GM18502 (cell line): ENCODE data around the gene TMX4.
"Not testable (repeated sequence)": the region's sequence is repeated elsewhere in the genome, so short reads cannot be mapped to it uniquely, and the experiment has no call there.

Experiments
- ATAC-seq: cut with Tn5 transposase; IDR thresholded peaks from one replicate; pipeline ENCODE4 v1.9.1; 2021; ENCODE audit warnings: mild to moderate bottlenecking; ENCODE audit not compliant: unreplicated experiment, poor library complexity

Gene TMX4, protein sequence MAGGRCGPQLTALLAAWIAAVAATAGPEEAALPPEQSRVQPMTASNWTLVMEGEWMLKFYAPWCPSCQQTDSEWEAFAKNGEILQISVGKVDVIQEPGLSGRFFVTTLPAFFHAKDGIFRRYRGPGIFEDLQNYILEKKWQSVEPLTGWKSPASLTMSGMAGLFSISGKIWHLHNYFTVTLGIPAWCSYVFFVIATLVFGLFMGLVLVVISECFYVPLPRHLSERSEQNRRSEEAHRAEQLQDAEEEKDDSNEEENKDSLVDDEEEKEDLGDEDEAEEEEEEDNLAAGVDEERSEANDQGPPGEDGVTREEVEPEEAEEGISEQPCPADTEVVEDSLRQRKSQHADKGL

GRCh38 chr20:8019246-8019997 lies at the start of gene TMX4:
TMX4 (minus strand) TSS chr20:8019761; CDS start chr20:8019613, 148 bp downstream.
- ATAC-seq: peak; percentile 90

- ATAC-seq: no peak
Measured at GRCh38 chr20:8067082-8067481, 47.5 kb upstream of the TMX4 start.

DNA sequence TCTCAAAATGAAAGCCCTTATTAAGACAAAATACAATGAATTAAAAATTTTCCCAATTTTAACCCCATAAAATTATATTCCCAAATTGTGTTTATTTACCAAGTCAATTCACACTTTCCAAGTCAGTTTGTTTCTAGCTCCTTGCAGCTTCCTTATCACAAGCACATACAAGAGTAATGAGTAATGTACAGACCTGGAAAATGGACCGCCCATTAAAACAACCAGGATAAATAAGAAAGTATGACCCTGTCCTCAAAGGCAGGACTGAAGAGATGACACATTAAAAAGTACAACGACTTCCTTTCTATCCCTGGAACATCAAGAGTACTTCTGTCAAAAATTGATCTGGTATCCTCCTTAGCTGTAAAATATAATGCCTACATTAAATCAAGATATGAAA lies 47.1 kb upstream of the TMX4 start:
- ATAC-seq: no peak

DNA sequence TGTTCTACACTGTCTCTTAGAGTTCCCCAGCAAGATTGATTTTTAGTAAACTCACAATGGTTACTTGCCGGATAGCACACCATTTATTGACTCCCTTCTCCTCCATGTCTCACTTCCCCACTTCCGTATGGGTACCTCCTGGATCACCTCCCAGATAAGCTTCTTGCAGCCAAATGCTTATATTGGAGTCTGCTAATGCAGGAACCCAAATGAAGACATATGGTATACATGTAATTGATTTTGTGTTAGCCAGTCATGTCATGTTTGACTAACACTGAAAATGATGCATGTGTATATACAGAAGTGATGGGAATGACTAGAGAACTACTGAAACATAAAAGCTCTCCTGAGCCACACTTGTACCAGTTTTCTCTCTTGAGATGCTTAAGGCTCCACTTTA lies 46.1 kb upstream of the TMX4 start:
- ATAC-seq: no peak

DNA sequence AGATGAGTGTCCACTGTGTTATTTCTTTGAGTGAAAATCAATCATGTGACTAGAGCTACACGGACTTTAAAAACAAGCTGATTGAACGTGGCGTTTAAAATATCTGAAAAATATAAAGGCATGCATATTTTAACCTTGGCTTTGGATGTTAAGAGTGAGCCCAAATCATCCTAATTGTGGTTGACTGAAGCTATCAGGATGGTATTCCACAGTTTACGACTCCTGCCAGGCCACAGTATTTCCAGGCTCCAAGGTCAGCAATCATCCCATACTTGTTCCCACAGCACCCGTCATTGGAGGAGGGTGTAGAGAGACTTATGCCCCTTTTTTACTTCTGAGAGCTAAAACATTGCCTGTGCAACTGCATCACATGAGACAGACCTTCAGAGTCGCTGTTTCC lies 43.2 kb upstream of the TMX4 start:
- no peak for ATAC-seq

DNA sequence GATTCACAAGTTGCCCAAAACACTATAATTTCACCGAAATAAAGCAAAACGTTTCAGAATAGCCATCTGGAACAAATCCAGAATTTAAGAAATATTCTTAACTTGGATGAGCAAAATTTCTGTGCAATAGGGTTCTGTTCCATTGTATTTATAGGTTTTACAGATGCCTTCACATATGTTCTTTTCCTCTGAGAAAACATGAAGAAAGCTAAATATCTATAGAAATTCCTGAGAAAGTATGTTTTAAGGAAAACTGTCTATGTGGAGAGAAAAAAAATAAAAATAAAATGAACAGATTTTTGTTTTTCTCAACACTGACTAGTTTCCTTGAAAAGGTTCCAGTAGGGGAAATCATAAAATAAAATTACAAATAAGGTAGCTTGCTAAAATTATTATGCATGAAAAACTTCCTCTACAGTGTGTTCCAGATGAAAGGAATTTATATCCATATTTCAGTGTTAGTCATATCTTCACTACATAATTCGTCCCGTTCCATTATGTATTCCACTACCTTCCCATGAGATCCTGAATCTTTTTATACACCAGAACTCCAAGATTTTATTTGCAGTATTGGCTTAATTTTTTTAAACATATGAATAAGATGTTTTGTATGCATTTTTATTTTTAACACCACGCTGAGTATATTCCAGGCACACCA lies 42.4 kb upstream of the TMX4 start:
- no peak for ATAC-seq

GRCh38 chr20:8060977-8061376 lies 41.4 kb upstream of the TMX4 start:
- no peak for ATAC-seq

GRCh38 chr20:8057871-8058270 lies 38.3 kb upstream of the TMX4 start:
- no peak for ATAC-seq

- ATAC-seq: no peak
Measured at GRCh38 chr20:8055096-8055495, 35.5 kb upstream of the TMX4 start.

DNA sequence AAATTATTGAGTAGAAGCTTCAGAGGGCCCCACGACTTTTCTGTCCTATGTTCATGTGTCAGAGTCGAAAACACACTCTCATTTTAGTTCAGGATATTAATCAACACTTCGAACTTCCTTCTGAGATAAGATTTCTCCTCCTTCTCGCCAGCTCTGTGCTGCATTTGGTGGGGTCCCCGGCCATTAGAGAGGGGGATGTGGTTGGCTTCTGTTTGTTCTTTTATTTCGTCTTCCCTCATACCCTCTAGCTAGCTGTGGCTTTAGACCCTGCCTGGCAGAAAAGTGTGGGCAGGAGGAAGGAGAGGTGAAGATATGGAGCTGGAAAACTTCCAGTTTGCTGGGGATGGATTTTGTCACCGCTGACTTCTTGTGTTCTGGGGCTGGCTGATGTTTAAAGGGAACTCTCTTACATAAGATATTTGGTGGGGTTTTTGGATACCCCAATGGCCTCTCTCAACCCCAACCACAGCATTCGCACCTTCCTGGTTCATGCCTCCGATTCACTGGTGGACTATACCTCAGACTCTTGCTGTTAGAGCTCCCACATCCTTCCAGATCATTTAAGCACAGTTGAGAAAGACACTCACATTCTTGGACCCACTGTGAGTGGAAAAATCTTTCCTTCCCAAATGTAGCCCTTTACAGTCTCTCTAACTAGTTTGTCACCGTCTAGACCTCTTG lies 30.7 kb upstream of the TMX4 start:
- ATAC-seq: no peak

DNA sequence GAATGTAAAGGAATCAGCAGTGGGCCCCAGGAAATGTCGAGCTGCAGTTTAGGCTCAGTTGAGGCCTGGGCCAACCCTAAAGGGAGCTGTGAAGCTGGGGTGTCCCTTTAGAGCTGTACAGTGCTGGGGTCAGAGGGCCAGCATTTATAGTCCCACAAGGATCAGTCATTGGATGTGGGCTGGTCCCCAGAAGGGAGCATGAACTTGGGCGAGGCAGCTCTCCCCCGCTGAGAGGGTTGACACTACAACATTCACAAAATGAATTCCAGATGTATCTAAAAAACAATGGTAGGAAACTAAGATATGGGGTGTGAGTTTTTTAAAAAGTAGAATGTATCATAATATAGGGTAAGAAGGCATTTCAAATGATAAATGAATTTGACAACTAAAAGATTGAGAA lies 29.7 kb upstream of the TMX4 start:
- no peak for ATAC-seq

- ATAC-seq: no peak
Measured at GRCh38 chr20:8045946-8046345, 26.4 kb upstream of the TMX4 start.

DNA sequence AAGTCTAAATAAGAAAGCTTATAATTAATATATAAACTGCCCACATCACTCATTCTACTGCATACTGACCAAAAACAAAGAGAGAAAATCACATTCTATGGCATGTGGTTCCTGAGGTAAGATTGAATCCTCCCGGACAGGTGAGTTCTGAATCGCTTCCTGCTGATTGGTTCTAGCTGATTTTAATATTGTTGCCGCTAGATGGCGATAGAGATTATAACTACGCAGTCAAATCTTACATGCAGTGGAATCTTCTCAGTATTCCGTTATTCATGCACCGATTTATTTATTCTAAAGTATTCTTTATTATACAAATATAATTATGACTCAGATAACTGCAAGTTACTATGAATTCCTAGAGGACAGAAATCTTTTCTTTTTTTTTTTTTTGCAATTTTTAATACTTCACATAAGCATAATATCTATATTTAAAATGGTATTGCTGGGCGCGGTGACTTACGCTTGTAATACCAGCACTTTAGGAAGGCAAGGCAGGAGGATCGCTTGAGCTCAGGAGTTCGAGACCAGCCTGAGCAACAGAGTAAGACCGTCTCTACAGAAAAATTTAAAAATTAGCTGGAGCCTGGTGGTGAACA lies 24.2 kb upstream of the TMX4 start:
- peak; percentile 91 for ATAC-seq

- no peak for ATAC-seq
Measured at GRCh38 chr20:8039042-8039441, 19.5 kb upstream of the TMX4 start.

DNA sequence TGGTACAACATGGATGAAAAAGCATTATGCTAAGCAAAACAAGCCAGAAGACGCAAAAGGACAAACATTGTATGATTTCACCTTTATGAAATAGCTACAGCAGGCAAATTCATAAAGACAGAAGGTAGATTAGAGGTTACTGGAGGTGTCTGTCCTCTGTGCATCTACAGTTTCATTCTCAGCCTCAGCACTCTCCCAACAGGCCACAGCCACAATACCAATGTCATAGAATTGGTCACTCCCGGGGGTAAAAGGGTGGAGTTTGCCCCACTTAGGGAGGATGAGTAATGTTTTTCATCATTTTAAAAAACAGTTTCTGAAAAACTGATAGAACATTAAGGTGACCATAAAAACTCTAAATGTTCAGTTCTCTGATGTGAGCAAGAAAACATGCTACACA lies 17.2 kb upstream of the TMX4 start:
- ATAC-seq: peak; percentile 50

GRCh38 chr20:8033151-8033841 lies 13.7 kb upstream of the TMX4 start:
- no peak for ATAC-seq

DNA sequence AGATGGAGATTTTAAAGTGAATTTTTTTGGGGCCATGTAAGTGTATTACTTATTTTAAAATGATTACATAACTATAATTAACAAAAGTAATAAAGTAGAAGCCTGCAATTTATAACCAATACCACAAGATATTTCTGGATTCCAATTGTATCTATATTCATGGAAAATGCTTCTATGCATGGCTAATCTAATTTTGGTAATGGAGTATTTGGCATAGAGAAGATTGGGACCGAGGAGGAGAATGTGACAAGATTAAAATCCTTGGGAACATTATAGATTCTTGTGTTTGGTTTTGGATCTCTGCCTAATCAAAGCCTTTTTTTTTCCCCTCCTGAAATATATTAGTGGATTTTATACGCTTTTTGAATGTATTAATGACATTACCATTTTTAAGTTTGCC lies 12.9 kb upstream of the TMX4 start:
- ATAC-seq: no peak

DNA sequence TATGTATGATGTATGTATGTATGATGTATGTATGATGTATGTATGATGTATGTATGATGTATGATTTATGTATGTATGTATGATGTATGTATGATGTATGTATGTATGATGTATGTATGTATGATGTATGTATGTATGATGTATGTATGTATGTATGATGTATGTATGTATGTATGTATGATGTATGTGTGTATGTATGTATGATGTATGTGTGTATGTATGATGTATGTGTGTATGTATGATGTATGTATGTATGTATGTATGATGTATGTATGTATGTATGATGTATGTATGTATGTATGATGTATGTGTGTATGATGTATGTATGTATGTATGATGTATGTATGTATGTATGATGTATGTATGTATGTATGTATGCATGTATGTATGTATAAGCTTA lies 12.0 kb upstream of the TMX4 start:
- not testable (repeated sequence) for ATAC-seq

DNA sequence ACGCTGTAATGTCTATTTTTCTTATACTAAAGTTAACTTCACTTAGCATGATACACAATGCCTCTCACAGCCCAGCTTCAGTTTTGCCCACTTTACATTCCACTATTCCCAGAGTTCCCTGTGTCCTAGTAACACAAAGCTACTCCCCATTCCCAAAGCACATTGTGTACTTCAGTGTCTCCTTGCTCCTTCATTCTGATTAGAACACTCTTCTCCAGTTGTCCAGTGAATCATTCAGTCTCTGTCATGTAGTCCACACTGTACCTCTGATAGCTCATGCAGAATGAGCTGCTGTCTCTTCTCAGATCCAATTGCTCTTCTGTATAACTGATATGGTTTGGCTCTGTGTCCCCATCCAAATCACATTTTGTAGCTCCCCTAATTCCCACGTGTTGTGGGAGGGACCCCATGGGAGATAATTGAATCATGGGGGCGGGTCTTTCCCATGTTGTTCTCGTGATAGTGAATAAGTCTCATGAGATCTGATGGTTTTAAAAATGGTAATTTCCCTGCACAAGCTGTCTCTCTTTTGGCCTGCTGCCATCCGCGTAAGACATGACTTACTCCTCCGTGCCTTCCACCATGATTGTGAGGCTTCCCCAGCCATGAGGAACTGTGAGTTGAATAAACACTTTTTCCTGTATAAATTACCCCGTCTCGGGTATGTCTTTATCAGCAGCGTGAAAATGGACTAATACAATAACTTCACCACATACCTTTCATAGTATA lies 2.1 kb upstream of the TMX4 start:
- no peak for ATAC-seq
